IMR-90 (cell line): ENCODE results near the gene SOX6. TPM values are rescaled to one million over a fixed set of nuclear protein-coding genes. Genes with fewer than 3 reads are reported as not detected.

ENCODE experiments used
- ATAC-seq: fragments of 200-7000 bp; cut with Tn5 transposase; 2 replicates; pipeline ENCODE4 v1.9.1; 2020; ENCODE audit warnings: low read depth, mild to moderate bottlenecking, moderate library complexity
- BruUV-seq: library from RNA; stranded (reverse); fragments of 400-500 nt; replicated peaks from 2 replicates; lab custom pipeline; 2021; lab: Mats Ljungman, UMichigan
- CTCF ChIA-PET: fragments of 300-600 bp; formaldehyde crosslinking; extraction: SDS; loops from one replicate; lab custom pipeline; 2021; ENCODE audit warnings: antibody characterized with exemption; lab: Yijun Ruan, JAX
- POLR2A ChIA-PET: fragments of 300-600 bp; sonication (Branson Sonifier 250); formaldehyde crosslinking; loops from one replicate; lab custom pipeline; 2022; ENCODE audit warnings: antibody characterized with exemption; ENCODE audit not compliant: unreplicated experiment; lab: Charles Lee
- DNase-seq: peaks from one replicate; pipeline ENCODE4 v3.0.0; 2013
- H2AFZ ChIP-seq: replicated peaks from 2 replicates; pipeline ENCODE3; 2013; ENCODE audit warnings: low read length, mild to moderate bottlenecking; ENCODE audit not compliant: poor library complexity
- H2AK5ac ChIP-seq: 2 replicates; pipeline ENCODE4 v1.6.1; 2013; ENCODE audit warnings: low read depth, low read length, inconsistent platforms
- H2AK9ac ChIP-seq: replicated peaks from 2 replicates; pipeline ENCODE3; 2013; ENCODE audit warnings: mild to moderate bottlenecking, low read depth, low read length, moderate library complexity; ENCODE audit not compliant: poor library complexity
- H2BK120ac ChIP-seq: 2 replicates; pipeline ENCODE4 v1.6.1; 2013; ENCODE audit warnings: low read depth, low read length, inconsistent platforms
- H2BK15ac ChIP-seq: 3 replicates; pipeline ENCODE4 v1.6.1; 2013; ENCODE audit warnings: low read depth, low read length, inconsistent platforms
- H2BK20ac ChIP-seq: 2 replicates; pipeline ENCODE4 v1.6.1; 2013; ENCODE audit warnings: low read depth, mild to moderate bottlenecking, inconsistent platforms, low read length, moderate library complexity
- H2BK5ac ChIP-seq: 2 replicates; pipeline ENCODE4 v1.6.1; 2013; ENCODE audit warnings: mild to moderate bottlenecking, low read depth, low read length, inconsistent platforms; ENCODE audit not compliant: poor library complexity, severe bottlenecking
- H3K14ac ChIP-seq: replicated peaks from 2 replicates; pipeline ENCODE4 v1.6.1; 2013; ENCODE audit warnings: low read depth, low read length, inconsistent platforms
- H3K18ac ChIP-seq: 2 replicates; pipeline ENCODE4 v1.6.1; 2013; ENCODE audit warnings: low read depth, low read length, control low read depth
- H3K23ac ChIP-seq: 2 replicates; pipeline ENCODE4 v1.6.1; 2013; ENCODE audit warnings: low read depth, low read length, inconsistent platforms
- H3K27ac ChIP-seq: 2 replicates; pipeline ENCODE4 v1.5.1; 2013; ENCODE audit warnings: mild to moderate bottlenecking, control low read depth, low read length; ENCODE audit not compliant: insufficient read depth
- H3K27me3 ChIP-seq: 2 replicates; pipeline ENCODE4 v1.6.1; 2013; ENCODE audit warnings: low read length; ENCODE audit not compliant: control insufficient read depth, insufficient read depth
- H3K36me3 ChIP-seq: 2 replicates; pipeline ENCODE4 v1.6.1; 2013; ENCODE audit warnings: low read length, mixed read lengths; ENCODE audit not compliant: control insufficient read depth, insufficient read depth
- H3K4ac ChIP-seq: 2 replicates; pipeline ENCODE4 v1.6.1; 2013; ENCODE audit warnings: low read depth, low read length, inconsistent platforms
- H3K4me1 ChIP-seq: 2 replicates; pipeline ENCODE4 v1.6.1; 2013; ENCODE audit warnings: low read length, mixed read lengths; ENCODE audit not compliant: control insufficient read depth, insufficient read depth
- H3K4me2 ChIP-seq: 2 replicates; pipeline ENCODE4 v1.6.1; 2013; ENCODE audit warnings: low read depth, mild to moderate bottlenecking, control low read depth, low read length, moderate library complexity
- H3K4me3 ChIP-seq: 2 replicates; pipeline ENCODE4 v1.5.1; 2013; ENCODE audit warnings: low read depth, mild to moderate bottlenecking, control low read depth, low read length, moderate library complexity; ENCODE audit not compliant: insufficient read depth
- H3K56ac ChIP-seq: 2 replicates; pipeline ENCODE4 v1.6.1; 2013; ENCODE audit warnings: low read length, inconsistent platforms; ENCODE audit not compliant: insufficient read depth; ENCODE audit errors: extremely low read depth
- H3K79me1 ChIP-seq, 2 experiments: 2 replicates each; pipeline ENCODE4 v1.6.1; 2013; ENCODE audit warnings: low read length in 2 of 2, inconsistent platforms in 1 of 2, low read depth in 1 of 2
- H3K9ac ChIP-seq: 2 replicates; pipeline ENCODE4 v1.6.1; 2013; ENCODE audit warnings: low read depth, low read length, control low read depth
- H3K9me1 ChIP-seq: 2 replicates; pipeline ENCODE4 v1.6.1; 2013; ENCODE audit warnings: low read length, inconsistent platforms; ENCODE audit not compliant: insufficient read depth
- H3K9me3 ChIP-seq: 2 replicates; pipeline ENCODE4 v1.6.1; 2013; ENCODE audit warnings: low read length; ENCODE audit not compliant: control insufficient read depth, insufficient read depth
- H4K20me1 ChIP-seq: 2 replicates; pipeline ENCODE4 v1.6.1; 2013; ENCODE audit warnings: low read length, inconsistent platforms; ENCODE audit not compliant: insufficient read depth
- H4K5ac ChIP-seq: 2 replicates; pipeline ENCODE4 v1.6.1; 2013; ENCODE audit warnings: mild to moderate bottlenecking, low read depth, low read length, control low read depth
- H4K8ac ChIP-seq, 2 experiments: 2 replicates each; pipeline ENCODE4 v1.6.1; 2013; ENCODE audit warnings: low read depth in 2 of 2, low read length in 2 of 2, control low read depth in 1 of 2, inconsistent platforms in 1 of 2
- H4K91ac ChIP-seq: 2 replicates; pipeline ENCODE4 v1.6.1; 2013; ENCODE audit warnings: low read depth, low read length, inconsistent platforms; ENCODE audit not compliant: insufficient read depth
- BHLHE40 ChIP-seq: fragments of 150-350 bp; IDR thresholded peaks from 2 replicates; pipeline ENCODE4 v1.6.1; 2016; ENCODE audit warnings: mild to moderate bottlenecking, low read depth, low read length
- CHD1 ChIP-seq: IDR thresholded peaks from 2 replicates; pipeline ENCODE4 v1.6.1; 2012; ENCODE audit warnings: low read depth, low read length, improper control_type of control experiment
- MXI1 ChIP-seq: IDR thresholded peaks from 2 replicates; pipeline ENCODE4 v1.6.1; 2012; ENCODE audit warnings: low read depth, mild to moderate bottlenecking, low read length, moderate library complexity, borderline replicate concordance
- WGBS, 2 experiments: methylation state at CpG; one replicate each; pipeline versions ENCODE4 v1.1.5 to v1.1.7; 2013; ENCODE audit warnings: missing lambda C conversion rate in 2 of 2; ENCODE audit not compliant: insufficient read length in 1 of 2; ENCODE audit errors: extremely low coverage in 2 of 2; 5-methylcytosine and 5-hydroxymethylcytosine counted together
- dilution Hi-C: fragments of 300-500 bp; cut with HindIII; formaldehyde crosslinking; loops from one replicate; pipeline ENCODE4 v1.14.3; 2018; ENCODE audit warnings: low sequenced_read_pairs; ENCODE audit not compliant: unreplicated experiment
- in situ Hi-C: fragments of 300-500 bp; cut with MboI; formaldehyde crosslinking; loops from 3 replicates; pipeline ENCODE4 v1.14.3; 2019; ENCODE audit warnings: low sequenced_read_pairs, inconsistent platforms, mixed read lengths
- intact Hi-C: fragments of 100-400 bp; cut with micrococcal nuclease; formaldehyde crosslinking; loops from 2 replicates; pipeline ENCODE4 v1.10.0; 2022
- polyA plus RNA-seq, 3 experiments: library from polyadenylated mRNA; depleted of rRNA; stranded (reverse); fragments of >200 nt; gene quantifications; 2 replicates each; pipeline ENCODE4 v1.2.3, GENCODE V29; 2012; ENCODE audit warnings: low replicate concordance in 1 of 3
- total RNA-seq: library from RNA; depleted of rRNA; stranded (reverse); fragments of >200 nt; gene quantifications from 2 replicates; pipeline ENCODE4 v1.2.3, GENCODE V29; 2012
- TF ChIP-seq, protein P1 (sequence below): fragments of 150-350 bp; IDR thresholded peaks from 2 replicates; pipeline ENCODE4 v1.6.1; 2017; ENCODE audit warnings: mild to moderate bottlenecking, antibody characterized with exemption, low read length, low read depth
- TF ChIP-seq, protein P2 (sequence below): conservative IDR thresholded peaks from 2 replicates; pipeline ENCODE4 v1.5.1; 2012; ENCODE audit warnings: mild to moderate bottlenecking, low read depth, low read length, improper control_type of control experiment

The SOX6 gene
- total and polyA plus RNA-seq, 2 of the 4 experiments (the other 2 are of a cell fraction): 1.7 to 7.7 TPM

DNA sequence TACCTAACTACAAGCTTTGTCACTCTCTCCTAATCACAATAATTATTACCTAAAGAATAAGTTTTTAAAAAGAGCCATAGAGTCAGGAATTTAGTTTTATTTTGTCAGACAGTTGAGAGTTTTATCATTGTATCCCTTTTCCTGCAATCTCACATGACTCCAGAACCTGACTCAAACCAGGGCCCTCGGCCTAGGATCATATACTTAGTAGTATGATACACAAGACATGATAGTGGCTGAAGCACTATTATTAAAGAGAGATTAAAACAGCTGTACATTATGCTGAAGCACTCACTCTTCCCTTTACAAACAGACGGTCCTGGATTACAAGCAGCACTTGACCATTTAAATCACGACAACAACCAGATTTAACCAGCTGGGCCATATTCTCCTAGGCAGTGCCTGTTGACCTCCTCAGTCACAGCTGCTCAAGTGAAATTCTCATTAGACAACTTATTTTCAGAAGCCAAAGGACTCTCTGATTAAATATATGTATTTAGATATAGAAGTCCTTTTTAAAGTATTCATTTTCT is 44.0 kb downstream of the SOX6 start:
- Histone ChIP-seq H2AFZ (no peak overlapping the region), H3K9ac (no peak overlapping the region), H3K27me3 (no peaks in the 10 kb centered on the region), H3K18ac (no peak overlapping the region), H3K56ac (no peak overlapping the region), H3K14ac (no peak overlapping the region), H3K27ac (no peak overlapping the region), H2BK15ac (no peak overlapping the region), H4K91ac (no peak overlapping the region), H3K4me2 (no peak overlapping the region), H3K36me3 (no peaks in the 10 kb centered on the region), H3K4ac (no peak overlapping the region), H3K79me1 (no peaks in the 10 kb centered on the region), H2BK120ac (no peak overlapping the region), H3K9me1 (no peaks in the 10 kb centered on the region), H3K9me3 (no peaks in the 10 kb centered on the region), H3K4me1 (no peaks in the 10 kb centered on the region), H4K5ac (no peak overlapping the region), H2BK5ac (no peak overlapping the region), H4K8ac (no peak overlapping the region), H3K4me3 (no peak overlapping the region), H2AK9ac (no peak overlapping the region), H4K20me1 (no peaks in the 10 kb centered on the region), H2BK20ac (no peak overlapping the region), H3K23ac (no peak overlapping the region), H2AK5ac (no peak overlapping the region)
- TF ChIP-seq CHD1 (no peak), MXI1 (no peak), BHLHE40 (no peak)
- TF ChIP-seq, protein P1, sequence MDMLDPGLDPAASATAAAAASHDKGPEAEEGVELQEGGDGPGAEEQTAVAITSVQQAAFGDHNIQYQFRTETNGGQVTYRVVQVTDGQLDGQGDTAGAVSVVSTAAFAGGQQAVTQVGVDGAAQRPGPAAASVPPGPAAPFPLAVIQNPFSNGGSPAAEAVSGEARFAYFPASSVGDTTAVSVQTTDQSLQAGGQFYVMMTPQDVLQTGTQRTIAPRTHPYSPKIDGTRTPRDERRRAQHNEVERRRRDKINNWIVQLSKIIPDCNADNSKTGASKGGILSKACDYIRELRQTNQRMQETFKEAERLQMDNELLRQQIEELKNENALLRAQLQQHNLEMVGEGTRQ: no peak
- TF ChIP-seq, protein P2, sequence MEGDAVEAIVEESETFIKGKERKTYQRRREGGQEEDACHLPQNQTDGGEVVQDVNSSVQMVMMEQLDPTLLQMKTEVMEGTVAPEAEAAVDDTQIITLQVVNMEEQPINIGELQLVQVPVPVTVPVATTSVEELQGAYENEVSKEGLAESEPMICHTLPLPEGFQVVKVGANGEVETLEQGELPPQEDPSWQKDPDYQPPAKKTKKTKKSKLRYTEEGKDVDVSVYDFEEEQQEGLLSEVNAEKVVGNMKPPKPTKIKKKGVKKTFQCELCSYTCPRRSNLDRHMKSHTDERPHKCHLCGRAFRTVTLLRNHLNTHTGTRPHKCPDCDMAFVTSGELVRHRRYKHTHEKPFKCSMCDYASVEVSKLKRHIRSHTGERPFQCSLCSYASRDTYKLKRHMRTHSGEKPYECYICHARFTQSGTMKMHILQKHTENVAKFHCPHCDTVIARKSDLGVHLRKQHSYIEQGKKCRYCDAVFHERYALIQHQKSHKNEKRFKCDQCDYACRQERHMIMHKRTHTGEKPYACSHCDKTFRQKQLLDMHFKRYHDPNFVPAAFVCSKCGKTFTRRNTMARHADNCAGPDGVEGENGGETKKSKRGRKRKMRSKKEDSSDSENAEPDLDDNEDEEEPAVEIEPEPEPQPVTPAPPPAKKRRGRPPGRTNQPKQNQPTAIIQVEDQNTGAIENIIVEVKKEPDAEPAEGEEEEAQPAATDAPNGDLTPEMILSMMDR: no peak
- ChIA-PET CTCF (interaction anchor here (0.7 kb wide), 1 partner anchor 294 kb away, joined by 3 read pairs; no protein-coding TSS in a partner anchor), POLR2A (no interaction called here)
- ATAC-seq (no peak), DNase-seq (no peak)
- intact Hi-C loops (no loop called here), in situ Hi-C loops (no loop called here), dilution Hi-C loops (no loop called here)
- no TSS peak for BruUV-seq
- 50% methylated on average over 2 of the region's 3 CpGs; no CpG with 5 or more reads in 1 of the 2 experiments for WGBS, 2 experiments
